ENCODE results near the gene PI4K2B.
"Not testable (repeated sequence)": the region's sequence is repeated elsewhere in the genome, so short reads cannot be mapped to it uniquely, and the experiment has no call there.

Gene PI4K2B

GRCh38 chr4:25306518-25307057 lies 72.8 kb downstream of the PI4K2B start:
- no peak for DNase-seq (ENCODE audit: low spot score)

DNA sequence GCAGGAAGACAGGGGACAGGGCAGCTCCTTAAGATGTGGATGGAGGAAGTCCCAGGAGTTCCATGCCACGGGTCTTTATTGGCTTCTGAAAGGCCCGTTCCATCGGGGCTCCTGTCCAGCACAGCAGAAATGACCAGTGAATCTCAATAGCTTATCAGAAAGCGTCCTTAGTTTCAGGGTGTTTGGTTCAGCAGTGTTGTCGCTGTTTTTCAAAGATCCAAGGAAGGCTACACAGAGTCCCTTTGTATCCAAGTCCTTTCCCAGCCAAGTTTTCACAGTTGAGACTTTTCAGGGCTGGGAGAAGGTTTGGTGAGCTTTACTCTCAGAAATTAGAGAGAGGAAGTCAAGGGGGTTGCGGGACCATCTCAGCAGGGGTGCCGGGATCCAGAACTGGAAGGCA lies 73.8 kb downstream of the PI4K2B start:
- DNase-seq (ENCODE audit: low spot score): peak; percentile 72

DNA sequence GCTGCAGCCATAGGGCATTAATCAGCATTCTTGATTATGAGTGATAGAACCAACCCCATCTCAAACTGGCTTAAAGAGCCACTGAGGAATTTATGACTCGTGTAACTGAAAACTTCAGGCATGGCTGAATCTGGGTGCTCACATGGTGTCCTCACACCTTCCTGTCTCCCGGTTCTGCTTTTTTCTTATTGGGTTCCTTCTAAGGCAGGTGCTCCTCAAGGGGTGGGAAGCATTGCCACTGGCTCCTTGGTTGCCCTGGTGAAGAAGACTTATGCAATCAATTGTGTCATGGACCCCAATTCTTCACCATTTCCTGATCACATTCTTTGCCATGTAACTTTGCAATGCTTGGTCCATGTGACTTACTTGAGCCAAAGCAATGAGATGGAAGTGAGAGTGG lies 74.5 kb downstream of the PI4K2B start:
- DNase-seq (ENCODE audit: low spot score): no peak

GRCh38 chr4:25308761-25309160 lies 74.9 kb downstream of the PI4K2B start:
- DNase-seq (ENCODE audit: low spot score): no peak

DNA sequence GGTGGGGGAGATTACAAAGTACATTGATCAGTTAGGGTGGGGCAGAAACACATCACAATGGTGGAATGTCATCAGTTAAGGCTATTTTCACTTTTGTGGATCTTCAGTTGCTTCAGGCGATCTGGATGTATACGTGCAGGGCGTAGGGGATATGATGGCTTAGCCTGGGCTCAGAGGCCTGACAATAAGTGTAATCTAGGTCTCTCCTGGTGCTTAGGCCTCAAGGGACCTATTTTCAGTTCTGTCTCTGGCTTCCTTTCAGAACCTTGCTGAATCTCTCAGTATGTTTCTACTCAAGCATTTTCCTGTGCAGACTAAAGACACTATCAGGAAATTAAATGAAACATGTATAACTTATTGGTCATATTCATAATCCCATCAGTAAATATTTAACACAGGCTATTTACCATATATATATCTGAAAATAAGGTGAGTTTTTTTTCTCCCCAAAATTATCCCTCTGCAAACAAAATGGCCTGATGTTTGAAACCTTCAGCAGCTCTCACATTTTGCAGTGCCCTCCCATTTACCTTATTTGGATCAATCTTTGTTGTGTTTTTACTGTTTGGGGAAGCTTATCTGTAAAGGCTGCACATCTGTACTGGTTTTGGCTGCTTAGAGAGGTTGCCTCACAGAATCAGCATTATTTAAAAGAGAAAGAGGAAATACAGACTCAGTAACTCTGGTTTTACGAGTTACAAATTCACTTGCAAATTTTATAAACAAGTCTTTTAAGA lies 76.4 kb downstream of the PI4K2B start:
- DNase-seq (ENCODE audit: low spot score): no peak

DNA sequence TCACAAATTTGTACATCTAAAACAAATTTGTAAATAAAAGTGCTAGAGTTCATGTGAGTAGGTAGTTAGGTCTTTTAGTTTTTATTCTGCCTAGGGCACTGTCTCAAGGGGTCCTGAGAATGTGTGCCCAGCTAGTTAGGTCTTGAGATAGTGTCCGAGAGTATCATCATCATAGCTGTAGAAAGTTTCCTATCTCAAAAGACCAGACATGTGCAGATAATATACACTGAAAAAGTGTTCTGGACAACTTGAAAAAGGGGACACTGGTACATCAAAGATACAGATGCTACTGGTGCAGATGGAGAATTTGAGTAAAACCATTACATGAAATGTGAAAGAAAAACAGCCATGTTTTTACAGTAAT lies 77.0 kb downstream of the PI4K2B start:
- no peak for DNase-seq (ENCODE audit: low spot score)

DNA sequence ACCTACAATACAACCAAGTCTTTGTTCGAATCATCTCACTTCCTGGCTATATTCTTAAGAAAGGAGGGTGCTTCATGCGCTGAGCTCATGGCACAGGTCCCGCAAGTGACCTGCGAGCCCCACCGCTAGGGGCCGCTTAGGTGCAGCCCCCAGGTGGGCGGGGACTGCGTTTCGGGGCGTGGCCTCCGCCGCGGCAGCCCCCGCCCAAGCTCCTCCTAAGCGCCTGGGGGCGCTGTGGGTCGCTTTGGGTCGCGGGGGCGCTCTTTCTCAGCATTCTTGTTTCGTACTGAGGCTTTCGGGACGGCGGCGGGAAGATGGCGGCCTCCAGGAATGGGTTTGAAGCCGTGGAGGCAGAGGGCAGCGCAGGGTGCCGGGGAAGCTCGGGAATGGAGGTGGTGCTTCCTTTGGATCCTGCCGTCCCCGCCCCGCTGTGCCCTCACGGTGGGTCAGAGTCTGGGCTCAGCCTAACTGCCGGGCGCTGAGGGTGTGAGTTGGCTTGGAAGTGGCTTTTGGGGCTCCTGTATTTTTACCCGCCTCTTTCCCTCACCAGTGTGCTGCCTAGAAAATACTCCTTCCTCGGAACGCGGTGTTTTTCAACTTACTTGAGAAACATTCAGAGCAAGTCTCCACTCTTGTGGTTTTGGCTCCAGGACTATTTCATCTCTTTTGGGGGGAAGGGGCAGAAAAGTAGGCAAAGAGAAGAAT lies 78.8 kb downstream of the PI4K2B start, which contains the start of gene ZCCHC4:
Gene ZCCHC4 (plus strand): TSS at position 279 of the 705 bp plus-strand sequence. CDS start 36 bp downstream, at position 315.
- DNase-seq (ENCODE audit: low spot score): peak; percentile 88

- no peak for DNase-seq (ENCODE audit: low spot score)
These were observed 79.5 kb downstream of the PI4K2B start for GRCh38 chr4:25313201-25313895.

DNA sequence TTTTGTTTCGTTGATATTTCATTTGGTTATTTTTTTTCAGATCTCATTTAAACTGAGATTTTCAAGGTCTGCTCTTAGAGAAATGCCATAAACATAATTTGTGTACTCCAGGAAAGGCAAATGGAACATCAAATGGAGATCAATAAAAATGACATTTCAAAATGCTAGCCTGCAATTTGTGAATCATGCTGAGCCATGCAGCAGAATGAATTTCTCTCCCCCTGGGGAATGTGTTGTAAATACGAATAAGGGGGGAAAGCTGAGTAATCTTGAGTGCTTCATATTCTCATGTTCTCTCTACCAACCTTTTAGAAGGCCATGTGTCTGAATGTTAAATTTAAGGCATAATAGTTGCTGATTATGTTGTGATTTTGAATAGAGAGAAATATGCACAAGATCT lies 86.5 kb downstream of the PI4K2B start:
- no peak for DNase-seq (ENCODE audit: low spot score)

DNA sequence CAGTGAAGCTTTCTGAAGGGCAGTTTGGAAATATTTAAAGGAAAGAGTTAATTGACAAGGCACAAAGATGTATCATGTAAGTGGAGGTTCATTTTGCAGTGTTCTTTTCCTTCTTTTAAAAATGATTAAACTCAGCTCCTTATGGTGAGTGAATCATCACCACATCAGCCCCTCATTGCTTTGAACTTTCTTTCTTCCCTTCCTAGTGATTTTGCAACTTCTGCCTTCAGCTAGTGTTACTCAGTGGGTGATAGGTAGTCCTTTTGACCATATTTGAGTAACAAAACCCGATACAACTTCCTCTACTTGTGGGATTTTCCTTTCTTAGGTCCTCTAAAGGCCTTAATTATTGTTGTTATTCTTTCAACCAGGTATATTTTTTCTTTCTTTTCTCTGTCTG lies 86.9 kb downstream of the PI4K2B start:
- no peak for DNase-seq (ENCODE audit: low spot score)

DNA sequence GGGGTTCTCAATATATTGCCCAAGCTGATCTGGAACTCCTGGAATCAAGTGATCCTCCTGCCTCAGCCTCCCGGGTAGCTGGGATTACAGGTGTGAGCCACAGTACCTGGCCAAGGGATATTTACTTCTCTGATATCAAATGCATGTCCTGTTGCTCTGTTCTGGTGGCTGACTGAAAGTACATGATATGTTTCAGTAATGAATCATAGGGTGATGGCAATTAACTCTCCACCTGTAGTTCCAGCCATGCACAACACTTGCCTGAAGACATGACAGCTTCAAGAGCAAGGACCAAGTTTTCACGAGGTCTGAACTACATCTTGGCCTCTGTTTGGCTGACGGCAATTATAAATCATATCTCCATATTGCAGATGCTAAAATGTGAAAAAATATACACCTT lies 87.9 kb downstream of the PI4K2B start:
- no peak for DNase-seq (ENCODE audit: low spot score)

DNA sequence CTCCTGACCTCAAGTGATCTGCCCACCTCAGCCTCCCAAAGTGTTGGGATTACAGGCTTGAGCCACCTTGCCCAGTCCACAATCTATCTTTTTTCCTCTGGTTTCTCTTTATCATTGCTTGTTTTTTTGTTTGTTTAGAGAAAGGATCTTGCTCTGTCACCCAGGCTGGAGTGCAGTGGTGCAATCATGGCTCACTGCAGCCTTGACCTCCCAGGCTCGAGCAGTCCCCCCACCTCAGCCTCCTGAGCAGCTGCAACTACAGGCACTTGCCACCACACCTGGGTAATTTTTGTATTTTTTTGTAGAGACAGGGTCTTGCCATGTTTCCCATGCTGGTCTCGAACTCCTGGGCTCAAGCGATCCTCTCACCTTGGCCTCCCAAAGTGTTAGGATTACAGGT lies 94.6 kb downstream of the PI4K2B start:
- DNase-seq (ENCODE audit: low spot score): not testable (repeated sequence)

All from globus pallidus (tissue), 1 donor.